Activated T-helper 1 cell treated with anti-CD3 and anti-CD28 coated beads, Interleukin-12 subunit alpha, Interleukin-12 subunit beta, Interleukin-2, Interleukin-4 antibody, amounts not matched to agents 30 ng/mL and 10 ng/mL and 1 ng/mL, durations not matched to agents 14 hours and 24 hours and 36 hours (primary cell): ENCODE measurements around the gene P2RX5. TPM values are rescaled to one million over a fixed set of nuclear protein-coding genes. Genes with fewer than 3 reads are reported as not detected.
"Not testable (repeated sequence)": the region's sequence is repeated elsewhere in the genome, so short reads cannot be mapped to it uniquely, and the experiment has no call there.

ENCODE experiments used
- DNase-seq: peaks from one replicate; pipeline ENCODE4 v3.0.0; 2021; ENCODE audit warnings: low spot score
- H3K27ac Mint-ChIP-seq: one replicate; pipeline ENCODE4 v1.8.0; 2021; ENCODE audit warnings: mild to moderate bottlenecking, mixed read lengths
- H3K27me3 Mint-ChIP-seq: one replicate; pipeline ENCODE4 v1.8.0; 2022; ENCODE audit warnings: mild to moderate bottlenecking, moderate library complexity, mixed read lengths; ENCODE audit not compliant: insufficient read depth
- H3K36me3 Mint-ChIP-seq: one replicate; pipeline ENCODE4 v1.8.0; 2021; ENCODE audit warnings: low read depth, mixed read lengths
- H3K4me1 Mint-ChIP-seq: one replicate; pipeline ENCODE4 v1.8.0; 2021; ENCODE audit warnings: low read depth, mixed read lengths
- H3K4me3 Mint-ChIP-seq: one replicate; pipeline ENCODE4 v1.8.0; 2021; ENCODE audit warnings: mild to moderate bottlenecking, moderate library complexity, mixed read lengths
- H3K9me3 Mint-ChIP-seq: one replicate; pipeline ENCODE4 v1.8.0; 2021; ENCODE audit warnings: mixed read lengths
- intact Hi-C: fragments of 100-400 bp; cut with micrococcal nuclease; formaldehyde crosslinking; loops from one replicate; pipeline ENCODE4 v1.15.1; 2024
- total RNA-seq: library from RNA; stranded (reverse); gene quantifications from 2 replicates; pipeline ENCODE4 v1.2.3, GENCODE V29; 2022

P2RX5 gene
- total RNA-seq, 1 donor from 2014 or later, result 143 TPM

GRCh38 chr17:3727041-3727440 lies 31.1 kb upstream of the P2RX5 start:
- peak overlapping the region; percentile 67 for H3K27ac Mint-ChIP-seq

DNA sequence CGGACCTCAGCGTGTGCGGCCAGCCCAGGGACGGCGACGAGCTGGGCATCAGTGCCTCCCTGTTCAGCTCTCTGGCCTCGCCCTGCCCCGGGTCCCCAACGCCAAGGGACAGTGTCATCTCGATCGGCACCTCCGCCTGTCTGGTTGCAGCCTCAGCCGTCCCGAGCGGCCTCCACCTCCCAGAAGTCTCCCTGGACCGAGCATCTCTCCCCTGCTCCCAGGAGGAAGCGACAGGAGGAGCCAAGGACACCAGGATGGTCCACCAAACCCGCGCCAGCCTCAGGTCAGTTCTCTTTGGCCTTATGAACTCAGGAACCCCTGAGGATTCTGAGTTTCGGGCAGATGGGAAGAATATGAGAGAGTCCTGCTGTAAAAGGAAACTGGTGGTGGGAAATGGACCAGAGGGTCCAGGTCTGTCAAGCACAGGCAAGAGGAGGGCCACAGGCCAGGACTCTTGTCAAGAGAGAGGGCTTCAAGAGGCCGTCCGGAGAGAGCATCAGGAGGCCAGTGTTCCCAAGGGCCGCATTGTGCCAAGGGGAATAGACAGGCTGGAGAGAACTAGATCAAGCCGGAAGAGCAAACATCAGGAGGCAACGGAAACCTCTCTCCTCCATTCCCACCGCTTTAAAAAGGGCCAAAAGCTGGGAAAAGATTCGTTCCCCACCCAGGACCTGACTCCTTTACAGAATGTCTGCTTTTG lies 28.6 kb upstream of the P2RX5 start:
- H3K36me3 Mint-ChIP-seq, result peaks cover 63% of the 10 kb centered on the region
- intact Hi-C loops, result loop anchor here (5.0 kb wide), 4 partner anchors 87 to 238 kb away; partner anchors contain the start of genes ATP2A3, CAMKK1, CTNS and NCBP3
- H3K4me1 Mint-ChIP-seq, result peaks cover 61% of the 10 kb centered on the region
- H3K4me3 Mint-ChIP-seq, result peak overlapping the region; percentile 98
- H3K27me3 Mint-ChIP-seq, result no peaks in the 10 kb centered on the region
- no peaks in the 10 kb centered on the region for H3K9me3 Mint-ChIP-seq
- peak overlapping the region; percentile 75 for H3K27ac Mint-ChIP-seq
- DNase-seq, result no peak

More at GRCh38 chr17:3727041-3727440, 31.1 kb upstream of the P2RX5 start:
- Mint-ChIP-seq H3K27me3 (no peaks in the 10 kb centered on the region), H3K9me3 (no peaks in the 10 kb centered on the region), H3K36me3 (peaks cover 43% of the 10 kb centered on the region), H3K4me3 (peak overlapping the region; percentile 64), H3K4me1 (peaks cover 50% of the 10 kb centered on the region)
- intact Hi-C loops, result no loop called here
- no peak for DNase-seq

DNA sequence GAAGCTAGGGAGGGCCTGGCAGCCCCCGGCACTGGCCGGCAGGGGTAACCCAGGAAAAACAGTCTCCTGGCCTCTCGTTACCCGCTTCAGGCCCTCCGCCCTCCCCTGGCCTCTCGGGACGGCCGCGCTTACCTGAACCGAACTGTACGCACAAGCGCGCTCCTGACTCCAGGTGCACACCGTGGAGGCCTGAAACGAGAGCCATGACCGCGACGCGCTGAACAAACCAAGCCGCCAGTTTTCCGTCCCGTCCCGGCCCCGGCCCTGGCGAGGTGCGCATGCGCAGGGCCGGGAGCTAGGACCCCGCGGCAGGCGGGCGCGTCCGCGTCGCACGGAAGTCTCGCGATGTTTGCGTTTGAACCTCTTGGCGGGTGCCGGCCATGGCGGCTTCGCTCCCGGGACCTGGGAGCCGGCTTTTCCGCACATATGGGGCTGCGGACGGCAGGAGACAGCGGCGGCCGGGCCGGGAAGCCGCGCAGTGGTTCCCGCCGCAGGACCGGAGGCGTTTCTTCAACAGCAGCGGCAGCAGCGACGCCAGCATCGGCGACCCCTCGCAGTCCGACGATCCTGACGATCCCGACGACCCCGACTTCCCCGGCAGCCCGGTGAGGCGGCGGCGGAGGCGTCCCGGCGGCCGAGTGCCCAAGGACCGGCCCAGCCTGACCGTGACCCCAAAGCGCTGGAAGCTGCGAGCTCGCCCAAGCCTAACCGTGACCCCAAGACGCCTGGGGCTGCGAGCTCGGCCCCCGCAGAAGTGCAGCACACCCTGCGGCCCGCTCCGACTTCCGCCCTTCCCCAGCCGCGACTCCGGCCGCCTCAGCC lies 27.8 kb upstream of the P2RX5 start, which contains the start of gene HASPIN:
HASPIN (plus strand) TSS at position 348 of the 822 bp plus-strand sequence; CDS start at position 381, 33 bp downstream.
- peaks cover 62% of the 10 kb centered on the region for H3K36me3 Mint-ChIP-seq
- peak within 1 kb of the TSS; percentile 98 for H3K4me3 Mint-ChIP-seq
- H3K9me3 Mint-ChIP-seq, result no peaks in the 10 kb centered on the region
- no peaks in the 10 kb centered on the region for H3K27me3 Mint-ChIP-seq
- intact Hi-C loops, result loop anchor here (1.0 to 5.0 kb wide), 8 partner anchors 10 to 239 kb away; partner anchors contain the start of genes ATP2A3, CAMKK1, CTNS and EMC6
- H3K4me1 Mint-ChIP-seq, result peaks cover 62% of the 10 kb centered on the region
- H3K27ac Mint-ChIP-seq, result peak within 1 kb of the TSS; percentile 86
- DNase-seq, result peak; percentile 93

GRCh38 chr17:3723188-3723555 lies 27.2 kb upstream of the P2RX5 start:
- Mint-ChIP-seq H3K4me3 (peak overlapping the region; percentile 98), H3K4me1 (peaks cover 68% of the 10 kb centered on the region), H3K27me3 (no peaks in the 10 kb centered on the region), H3K27ac (peak overlapping the region; percentile 86), H3K36me3 (peaks cover 68% of the 10 kb centered on the region), H3K9me3 (no peaks in the 10 kb centered on the region)
- DNase-seq, result no peak
- intact Hi-C loops, result loop anchor here (1.0 to 5.0 kb wide), 8 partner anchors 10 to 239 kb away; partner anchors contain the start of genes ATP2A3, CAMKK1, CTNS and EMC6

GRCh38 chr17:3722716-3723115 lies 26.8 kb upstream of the P2RX5 start:
- peak overlapping the region; percentile 98 for H3K4me3 Mint-ChIP-seq
- H3K9me3 Mint-ChIP-seq, result no peaks in the 10 kb centered on the region
- H3K36me3 Mint-ChIP-seq, result peaks cover 69% of the 10 kb centered on the region
- no peak for DNase-seq
- intact Hi-C loops, result loop anchor here (1.0 to 5.0 kb wide), 8 partner anchors 9 to 240 kb away; partner anchors contain the start of genes ATP2A3, CAMKK1, CTNS and EMC6
- peaks cover 72% of the 10 kb centered on the region for H3K4me1 Mint-ChIP-seq
- H3K27ac Mint-ChIP-seq, result peak overlapping the region; percentile 86
- H3K27me3 Mint-ChIP-seq, result no peaks in the 10 kb centered on the region

GRCh38 chr17:3719265-3719664 lies 23.3 kb upstream of the P2RX5 start:
- Mint-ChIP-seq H3K36me3 (peaks cover 77% of the 10 kb centered on the region), H3K4me3 (peak overlapping the region; percentile 67), H3K4me1 (peaks cover 77% of the 10 kb centered on the region), H3K27ac (peak overlapping the region; percentile 40), H3K9me3 (no peaks in the 10 kb centered on the region), H3K27me3 (no peaks in the 10 kb centered on the region)
- intact Hi-C loops, result no loop called here
- DNase-seq, result no peak

- no peak for DNase-seq
- H3K9me3 Mint-ChIP-seq, result no peaks in the 10 kb centered on the region
- H3K4me1 Mint-ChIP-seq, result peaks cover 79% of the 10 kb centered on the region
- intact Hi-C loops, result no loop called here
- peak overlapping the region; percentile 56 for H3K4me3 Mint-ChIP-seq
- H3K27ac Mint-ChIP-seq, result peak overlapping the region; percentile 67
- peaks cover 77% of the 10 kb centered on the region for H3K36me3 Mint-ChIP-seq
- H3K27me3 Mint-ChIP-seq, result no peaks in the 10 kb centered on the region
Observed at GRCh38 chr17:3718201-3718600, 22.2 kb upstream of the P2RX5 start.

DNA sequence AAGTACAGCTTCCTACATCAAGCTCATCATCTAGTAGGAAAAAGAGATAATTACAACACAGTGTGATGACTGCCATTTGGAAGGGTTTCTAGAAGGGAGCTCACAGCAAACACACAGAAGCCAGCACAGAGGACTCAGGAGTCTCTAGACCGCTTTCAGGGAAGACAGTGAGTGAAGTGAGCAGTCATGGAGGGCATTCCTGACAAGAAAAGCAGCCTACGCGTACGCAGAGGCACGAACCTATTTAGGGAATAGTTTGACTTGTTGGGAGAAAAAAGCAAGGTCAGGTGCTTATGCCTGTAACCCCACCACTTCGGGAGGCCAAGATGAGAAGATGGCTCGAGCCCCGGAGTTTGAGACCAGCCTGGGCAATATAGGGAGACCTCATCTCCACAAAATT lies 19.3 kb upstream of the P2RX5 start:
- H3K36me3 Mint-ChIP-seq, result peaks cover 68% of the 10 kb centered on the region
- peaks cover 6% of the 10 kb centered on the region for H3K9me3 Mint-ChIP-seq
- no peaks in the 10 kb centered on the region for H3K27me3 Mint-ChIP-seq
- intact Hi-C loops, result no loop called here
- H3K27ac Mint-ChIP-seq, result peak overlapping the region; percentile 87
- DNase-seq, result no peak
- H3K4me1 Mint-ChIP-seq, result peaks cover 80% of the 10 kb centered on the region
- H3K4me3 Mint-ChIP-seq, result peak overlapping the region; percentile 66

DNA sequence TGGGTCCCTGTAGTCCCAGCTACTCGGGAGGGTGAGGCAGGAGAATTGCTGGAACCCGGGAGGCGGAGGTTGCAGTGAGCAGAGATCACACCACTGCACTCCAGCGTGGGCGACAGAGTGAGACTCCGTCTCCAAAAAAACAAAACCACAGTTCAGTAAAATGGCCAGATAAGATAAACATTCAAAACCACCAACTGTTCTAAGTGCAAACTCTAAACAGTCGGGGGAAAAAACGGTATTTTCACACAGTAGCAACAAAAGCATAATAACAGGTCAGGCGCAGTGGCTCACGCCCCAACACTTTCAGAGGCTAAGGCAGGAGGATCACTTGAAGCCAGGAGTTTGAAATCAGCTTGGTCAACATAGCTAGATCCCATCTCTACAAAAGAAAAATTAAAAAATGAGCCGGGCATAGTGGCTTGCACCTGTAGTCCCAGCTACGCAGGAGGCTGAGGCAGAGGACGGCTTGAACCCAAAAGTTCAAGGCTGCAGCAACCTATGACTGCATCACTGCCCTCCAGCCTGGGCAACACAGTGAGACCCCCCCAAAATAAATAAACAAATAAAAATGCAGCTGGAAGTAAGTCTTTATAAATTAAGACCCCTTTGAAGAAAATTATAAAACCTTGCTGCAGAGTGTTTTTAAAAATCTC lies 17.0 kb upstream of the P2RX5 start:
- Mint-ChIP-seq H3K4me3 (peak overlapping the region; percentile 9), H3K9me3 (peaks cover 6% of the 10 kb centered on the region), H3K4me1 (peaks cover 75% of the 10 kb centered on the region), H3K27ac (peak overlapping the region; percentile 74), H3K36me3 (peaks cover 56% of the 10 kb centered on the region), H3K27me3 (no peaks in the 10 kb centered on the region)
- DNase-seq, result peak; percentile 37
- intact Hi-C loops, result loop anchor here (1.0 kb wide), 1 partner anchor 10 kb away; the partner anchor contains the start of gene HASPIN

GRCh38 chr17:3710951-3711383 lies 15.0 kb upstream of the P2RX5 start:
- peaks cover 6% of the 10 kb centered on the region for H3K9me3 Mint-ChIP-seq
- H3K36me3 Mint-ChIP-seq, result peaks cover 47% of the 10 kb centered on the region
- intact Hi-C loops, result loop anchor here (1.0 kb wide), 4 partner anchors 9 to 54 kb away; partner anchors contain the start of genes EMC6, P2RX5 and TAX1BP3
- H3K4me1 Mint-ChIP-seq, result peaks cover 56% of the 10 kb centered on the region
- no peaks in the 10 kb centered on the region for H3K27me3 Mint-ChIP-seq
- H3K4me3 Mint-ChIP-seq, result peak overlapping the region; percentile 64
- peak overlapping the region; percentile 74 for H3K27ac Mint-ChIP-seq
- peak; percentile 83 for DNase-seq

DNA sequence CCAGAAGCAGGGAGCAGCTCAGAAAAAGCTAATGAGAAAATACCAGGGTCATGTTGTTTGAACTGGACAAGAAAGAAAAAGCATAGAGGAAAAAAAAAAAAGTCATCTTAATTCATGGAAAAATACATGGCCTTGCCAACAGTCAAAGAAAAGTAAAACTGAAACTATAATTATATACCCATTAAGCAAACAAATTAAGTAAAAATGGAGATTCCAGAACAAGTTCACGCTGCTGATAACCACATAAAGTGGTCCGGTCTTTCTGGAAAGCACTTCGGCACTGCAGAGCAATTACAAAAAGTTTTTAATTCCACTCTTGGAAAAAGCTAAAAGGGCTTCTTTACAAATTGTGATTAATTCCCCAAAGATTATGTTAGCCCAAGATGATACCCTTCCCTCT lies 12.4 kb upstream of the P2RX5 start:
- H3K4me1 Mint-ChIP-seq, result peaks cover 41% of the 10 kb centered on the region
- peaks cover 42% of the 10 kb centered on the region for H3K36me3 Mint-ChIP-seq
- H3K27ac Mint-ChIP-seq, result peak overlapping the region; percentile 62
- H3K9me3 Mint-ChIP-seq, result peaks cover 6% of the 10 kb centered on the region
- H3K27me3 Mint-ChIP-seq, result no peaks in the 10 kb centered on the region
- intact Hi-C loops, result no loop called here
- H3K4me3 Mint-ChIP-seq, result peak overlapping the region; percentile 37
- no peak for DNase-seq

DNA sequence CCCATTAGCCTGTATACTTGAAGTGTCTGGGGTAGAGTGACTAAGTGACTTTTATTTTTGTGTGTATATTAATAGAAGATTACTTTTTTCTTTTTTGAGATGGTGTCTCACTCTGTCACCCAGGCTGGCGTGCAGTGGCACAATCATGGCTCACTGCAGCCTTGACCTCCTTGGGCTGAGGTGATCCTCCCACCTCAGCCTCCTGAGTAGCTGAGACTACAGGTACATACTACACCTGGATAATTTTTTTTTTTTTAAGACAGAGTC lies 9.7 kb upstream of the P2RX5 start:
- H3K27me3 Mint-ChIP-seq, H3K9me3 Mint-ChIP-seq, DNase-seq, H3K27ac Mint-ChIP-seq, H3K4me3 Mint-ChIP-seq, intact Hi-C loops: not testable (repeated sequence)
- Mint-ChIP-seq H3K36me3 (peaks cover 43% of the 10 kb centered on the region), H3K4me1 (peaks cover 25% of the 10 kb centered on the region)
